GM19468 (cell line): Measurements from ENCODE around the gene SLAMF6.
"Not testable (repeated sequence)": the region's sequence is repeated elsewhere in the genome, so short reads cannot be mapped to it uniquely, and the experiment has no call there.

ENCODE experiments used
- ATAC-seq: cut with Tn5 transposase; IDR thresholded peaks from one replicate; pipeline ENCODE4 v1.9.1; 2021; ENCODE audit warnings: mild to moderate bottlenecking, moderate library complexity, moderate number of reproducible peaks; ENCODE audit not compliant: unreplicated experiment; ENCODE audit errors: extremely low read depth

SLAMF6 gene

DNA sequence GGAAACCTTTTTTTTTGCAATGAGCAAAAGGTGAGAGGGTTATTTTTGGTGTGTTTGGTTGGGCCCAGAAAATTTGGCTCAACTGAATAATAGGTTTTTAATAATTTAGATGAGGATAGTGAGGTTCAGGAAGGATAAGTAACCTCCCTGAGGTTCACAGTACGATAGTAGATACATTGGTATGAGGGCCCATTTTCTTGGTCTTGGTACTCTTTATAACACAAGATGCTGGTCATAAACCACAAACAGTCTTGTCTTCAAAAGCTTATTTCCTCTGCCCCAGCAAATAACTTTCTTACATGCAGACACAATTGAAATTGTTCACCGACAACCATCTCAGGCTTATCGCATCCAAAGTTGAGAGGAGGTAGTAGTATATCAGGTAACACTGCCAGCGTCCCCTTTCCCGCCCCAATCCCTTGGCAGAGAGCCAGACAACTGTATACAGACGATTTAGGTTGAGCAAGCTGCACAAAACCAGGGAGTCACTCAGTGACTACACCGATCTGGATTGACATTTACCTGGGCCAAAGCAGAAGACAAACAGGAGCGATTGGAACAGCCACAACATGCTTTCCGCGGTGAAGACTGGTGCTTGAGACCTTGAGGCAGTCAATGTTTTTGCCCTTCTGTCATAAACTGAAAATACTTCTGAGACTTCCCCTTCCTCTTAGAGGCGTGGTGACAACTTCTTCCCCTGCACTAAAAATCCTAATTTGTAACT, at the start of gene SLAMF6:
Gene SLAMF6, minus strand, starts transcription at position 634 of the 724 bp plus-strand sequence. Its CDS starts 63 bp downstream, at position 571.
- peak; percentile 45 for ATAC-seq

GRCh38 chr1:160570840-160571239, 47.8 kb upstream of the SLAMF6 start:
- no peak for ATAC-seq

DNA sequence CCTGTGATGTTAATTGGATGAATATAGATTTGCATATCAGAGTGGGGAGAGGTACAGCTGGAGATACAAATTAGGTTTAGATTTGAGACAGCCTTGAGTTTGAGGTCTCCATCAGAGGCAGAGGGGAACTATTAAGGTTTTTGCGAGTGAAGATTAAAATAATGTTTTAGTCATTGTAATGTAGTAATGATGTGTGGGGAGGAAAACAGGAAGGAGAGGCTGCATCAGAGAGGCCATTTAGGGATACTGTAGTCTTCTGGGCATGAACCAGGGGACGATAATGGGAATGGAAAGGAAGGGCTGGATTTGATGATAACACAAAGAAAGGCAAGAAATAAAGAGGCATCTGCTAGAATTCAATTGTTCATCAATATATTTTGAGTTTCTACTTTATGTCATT, 46.8 kb upstream of the SLAMF6 start:
- no peak for ATAC-seq

GRCh38 chr1:160567858-160568682, 45.0 kb upstream of the SLAMF6 start:
- no peak for ATAC-seq

GRCh38 chr1:160567341-160567740, 44.3 kb upstream of the SLAMF6 start:
- ATAC-seq = no peak

- ATAC-seq = no peak
Measured at GRCh38 chr1:160565564-160565963, 42.5 kb upstream of the SLAMF6 start.

- not testable (repeated sequence) for ATAC-seq
Measured at GRCh38 chr1:160563230-160563629, 40.2 kb upstream of the SLAMF6 start.

GRCh38 chr1:160562745-160563144, 39.7 kb upstream of the SLAMF6 start:
- ATAC-seq = not testable (repeated sequence)

GRCh38 chr1:160560806-160561205, 37.8 kb upstream of the SLAMF6 start:
- no peak for ATAC-seq

DNA sequence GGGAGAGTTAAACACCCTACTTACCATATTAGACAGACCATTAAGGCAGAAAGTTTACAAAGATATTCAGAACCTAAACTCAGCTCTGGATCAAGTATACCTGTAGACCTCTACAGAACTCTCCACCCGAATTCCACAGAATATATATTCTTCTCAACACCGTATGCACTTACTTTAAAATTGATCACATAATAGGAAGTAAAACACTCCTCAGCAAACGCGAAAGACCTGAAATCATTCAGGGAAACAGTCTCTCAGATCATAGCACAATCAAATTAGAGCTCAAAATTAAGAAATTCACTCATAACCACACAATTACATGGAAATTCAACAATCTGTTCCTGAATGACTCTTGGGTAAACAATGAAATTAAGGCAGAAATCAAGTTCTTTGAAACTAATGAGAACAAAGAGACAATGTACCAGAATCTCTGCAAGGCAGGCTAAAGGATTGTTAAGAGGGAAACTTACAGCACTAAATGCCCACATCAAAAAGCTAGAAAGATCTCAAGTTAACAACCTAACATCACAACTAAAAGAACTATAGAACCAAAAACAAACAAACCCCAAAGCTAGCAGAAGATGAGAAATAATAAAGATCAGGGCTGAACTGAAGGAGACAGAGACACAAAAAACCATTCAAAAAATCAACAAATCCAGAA, 37.1 kb upstream of the SLAMF6 start:
- ATAC-seq = no peak

DNA sequence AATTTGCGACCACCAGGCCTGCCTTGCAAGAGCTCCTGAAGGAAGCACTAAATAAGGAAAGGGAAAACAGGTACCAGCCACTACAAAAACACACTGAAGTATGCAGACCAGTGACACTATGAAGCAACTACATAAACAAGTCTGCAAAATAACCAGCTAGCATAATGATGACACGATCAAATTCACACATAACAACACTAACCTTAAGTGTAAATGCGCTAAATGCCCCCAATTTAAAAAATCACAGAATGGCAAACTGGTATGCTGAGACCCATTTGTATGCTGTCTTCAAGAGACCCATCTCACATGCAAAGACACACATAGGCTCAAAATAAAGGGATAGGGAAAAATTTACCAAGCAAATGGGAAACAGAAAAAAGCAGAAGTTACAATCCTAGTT, 36.4 kb upstream of the SLAMF6 start:
- not testable (repeated sequence) for ATAC-seq

GRCh38 chr1:160558660-160559380, 35.8 kb upstream of the SLAMF6 start:
- no peak for ATAC-seq

DNA sequence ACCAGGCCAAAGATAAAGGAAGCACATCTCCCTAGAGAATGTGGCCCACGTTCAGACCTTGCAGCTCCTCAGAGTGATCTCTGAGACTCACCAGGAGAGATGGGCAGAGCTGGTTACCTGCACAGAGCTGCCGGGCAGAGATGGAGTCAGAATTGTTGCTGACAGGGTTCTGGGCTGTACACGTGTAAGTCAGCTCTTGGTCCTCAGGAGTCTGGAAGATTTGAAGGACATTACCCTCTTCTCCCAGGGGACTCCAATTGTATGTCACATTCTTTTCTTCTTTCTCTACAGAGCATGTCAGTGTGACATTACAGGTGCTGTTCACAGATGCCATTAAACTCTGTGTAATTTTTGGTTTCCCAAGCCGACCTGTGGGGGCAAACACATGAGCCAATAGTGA, 30.7 kb upstream of the SLAMF6 start:
- ATAC-seq = no peak

DNA sequence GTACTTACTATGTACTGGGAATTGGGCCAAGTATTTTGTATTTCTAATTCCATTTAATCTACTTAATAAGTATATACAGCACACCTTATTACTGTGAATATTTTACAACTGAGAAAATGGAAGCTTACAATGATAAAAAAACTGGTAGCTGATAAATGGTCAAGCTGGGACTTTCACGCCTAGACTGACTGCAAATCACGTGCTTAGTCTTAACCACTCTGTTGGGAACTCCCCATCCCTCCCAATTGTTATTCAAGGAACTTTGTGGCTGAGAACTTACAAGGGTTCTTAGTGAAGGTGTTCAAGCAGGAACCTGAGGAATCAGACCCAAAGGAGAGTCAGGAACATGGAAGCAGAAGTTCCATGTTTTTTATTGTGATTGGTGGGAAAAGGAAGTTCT, 29.4 kb upstream of the SLAMF6 start:
- ATAC-seq = no peak

- ATAC-seq = no peak
Measured at GRCh38 chr1:160550572-160551034, 27.5 kb upstream of the SLAMF6 start.

- ATAC-seq = no peak
Measured at GRCh38 chr1:160549665-160550006, 26.6 kb upstream of the SLAMF6 start.

DNA sequence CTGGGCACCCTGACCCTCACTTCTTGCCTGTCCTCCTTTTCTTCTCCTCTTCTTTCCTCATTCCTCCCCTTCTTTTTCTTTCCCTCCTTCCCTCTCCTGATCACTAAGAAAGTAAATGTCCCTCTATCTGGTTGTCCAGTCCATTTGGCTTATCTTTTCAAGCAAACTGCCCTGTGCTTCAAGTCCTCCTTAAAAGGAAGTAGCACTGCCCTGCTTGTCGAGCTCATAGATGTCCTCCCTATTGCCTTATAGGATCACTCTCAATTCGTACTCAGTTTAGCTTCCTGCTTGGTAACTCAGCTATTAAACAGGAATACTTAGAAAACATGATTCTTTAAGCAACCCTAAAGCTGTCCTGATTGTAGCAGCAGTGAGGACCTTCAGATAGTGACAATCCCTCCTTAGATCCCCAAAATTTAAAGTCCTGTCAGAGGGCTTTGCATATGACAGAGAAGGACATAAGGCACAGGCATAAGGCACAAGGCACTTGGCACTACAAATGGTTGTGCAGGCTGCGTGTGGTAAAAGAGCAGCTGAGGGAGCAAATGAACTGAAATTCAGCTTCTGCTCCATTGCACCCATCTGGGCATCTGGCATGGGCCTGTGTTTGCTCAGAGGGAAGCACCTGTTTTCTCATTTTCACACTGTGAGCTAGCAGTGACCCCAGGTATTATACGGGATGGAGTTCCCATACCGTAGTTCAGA, 26.1 kb upstream of the SLAMF6 start:
- ATAC-seq = peak; percentile 28

GRCh38 chr1:160548183-160548582, 25.1 kb upstream of the SLAMF6 start:
- ATAC-seq = peak; percentile 27

DNA sequence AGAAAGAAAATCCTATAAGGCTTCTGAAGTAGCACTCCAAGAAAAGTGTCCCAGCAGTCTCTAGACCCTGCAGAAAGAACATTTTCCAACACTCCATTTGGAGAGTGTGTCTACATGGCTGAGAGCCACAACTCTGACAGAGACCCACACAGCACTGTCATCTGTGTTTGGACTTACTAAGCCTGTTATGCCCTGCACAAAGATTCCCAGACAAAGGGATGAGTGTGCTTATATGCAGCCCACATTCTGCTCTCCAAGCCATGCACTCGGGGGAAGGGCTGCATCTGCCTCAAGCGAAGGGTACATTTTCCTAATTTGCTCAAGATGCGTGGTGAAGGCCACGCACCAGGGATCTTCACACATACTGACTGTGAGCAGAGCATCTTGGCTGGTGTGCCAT, 24.4 kb upstream of the SLAMF6 start:
- no peak for ATAC-seq

- ATAC-seq = no peak
Measured at GRCh38 chr1:160546942-160547341, 23.9 kb upstream of the SLAMF6 start.
